Stomach (tissue), 4 donors: Measurements from ENCODE around the gene IL1RL2.

Experiments
- EP300 ChIP-seq: sonication (generic); formaldehyde crosslinking; IDR thresholded peaks from one replicate; pipeline ENCODE4 v1.6.1; 2017; ENCODE audit warnings: antibody characterized with exemption
- POLR2A ChIP-seq, 4 donors: fragments of 450-650 bp; IDR thresholded peaks; one replicate each; pipeline ENCODE4 v1.6.1; 2016; ENCODE audit warnings: antibody characterized with exemption in 4 of 4, control low read depth in 2 of 4, mild to moderate bottlenecking in 1 of 4, moderate library complexity in 1 of 4
- POLR2AphosphoS5 ChIP-seq, 3 donors: sonication (generic); formaldehyde crosslinking; IDR thresholded peaks; one replicate each; pipeline ENCODE4 v1.6.1; 2016; ENCODE audit warnings: antibody characterized with exemption in 3 of 3
- TF ChIP-seq, protein P1 (sequence below), 7 experiments: fragments of 450-650 bp in 4 of 7; fragments of 200-600 bp in 3 of 7; sonication (generic) in 3 of 7; IDR thresholded peaks; one replicate each; pipeline ENCODE4 v1.5.1; 2016 to 2019; ENCODE audit warnings: antibody characterized with exemption in 7 of 7, control low read depth in 2 of 7, mild to moderate bottlenecking in 1 of 7

DNA sequence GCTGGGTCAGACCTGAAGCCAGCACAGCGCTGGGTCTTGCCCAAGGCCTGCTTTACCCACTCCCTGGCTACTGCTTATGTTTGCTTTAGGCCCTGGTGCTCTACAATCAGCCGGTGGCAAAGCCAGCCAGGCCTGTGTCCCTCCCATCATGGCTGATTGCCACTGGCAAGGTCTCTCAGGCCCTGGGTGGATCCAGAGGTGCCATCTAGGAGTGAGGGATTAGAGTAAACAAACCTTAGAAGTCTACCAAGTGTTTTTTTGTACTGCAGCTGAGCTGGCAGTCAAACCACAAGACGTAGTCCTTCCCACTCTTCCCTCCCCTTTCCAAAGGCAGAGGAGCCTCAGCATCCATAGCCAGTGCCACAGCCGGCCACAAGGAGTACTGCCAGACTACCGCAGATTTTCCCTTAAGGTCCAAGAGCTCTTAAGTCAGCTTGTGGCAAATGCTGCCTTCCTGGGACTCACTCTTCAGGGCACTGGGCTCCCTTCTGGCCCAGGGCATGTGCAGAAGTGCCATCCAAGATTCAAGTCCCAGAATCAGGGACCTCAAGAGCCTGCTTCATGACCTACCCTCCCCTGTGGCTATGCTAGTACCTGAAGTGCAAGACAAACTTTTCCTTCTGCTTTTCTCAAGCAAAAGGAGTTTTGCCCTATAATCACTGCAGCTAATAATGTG lies 20.0 kb downstream of the IL1RL2 start:
- TF ChIP-seq, protein P1, sequence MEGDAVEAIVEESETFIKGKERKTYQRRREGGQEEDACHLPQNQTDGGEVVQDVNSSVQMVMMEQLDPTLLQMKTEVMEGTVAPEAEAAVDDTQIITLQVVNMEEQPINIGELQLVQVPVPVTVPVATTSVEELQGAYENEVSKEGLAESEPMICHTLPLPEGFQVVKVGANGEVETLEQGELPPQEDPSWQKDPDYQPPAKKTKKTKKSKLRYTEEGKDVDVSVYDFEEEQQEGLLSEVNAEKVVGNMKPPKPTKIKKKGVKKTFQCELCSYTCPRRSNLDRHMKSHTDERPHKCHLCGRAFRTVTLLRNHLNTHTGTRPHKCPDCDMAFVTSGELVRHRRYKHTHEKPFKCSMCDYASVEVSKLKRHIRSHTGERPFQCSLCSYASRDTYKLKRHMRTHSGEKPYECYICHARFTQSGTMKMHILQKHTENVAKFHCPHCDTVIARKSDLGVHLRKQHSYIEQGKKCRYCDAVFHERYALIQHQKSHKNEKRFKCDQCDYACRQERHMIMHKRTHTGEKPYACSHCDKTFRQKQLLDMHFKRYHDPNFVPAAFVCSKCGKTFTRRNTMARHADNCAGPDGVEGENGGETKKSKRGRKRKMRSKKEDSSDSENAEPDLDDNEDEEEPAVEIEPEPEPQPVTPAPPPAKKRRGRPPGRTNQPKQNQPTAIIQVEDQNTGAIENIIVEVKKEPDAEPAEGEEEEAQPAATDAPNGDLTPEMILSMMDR (IDR thresholded peaks at IDR 0.05) = peak in 1 of 7 experiments; percentile 28
- TF ChIP-seq POLR2A (IDR thresholded peaks at IDR 0.05) (no peak), POLR2AphosphoS5 (IDR thresholded peaks at IDR 0.05) (peak in 2 of 3 donors; percentile 61 to 73), EP300 (no peak)
